ENCODE results near the gene DIDO1.

GRCh38 chr20:62860924-62861691 lies 65.2 kb downstream of the DIDO1 start:
- TF ChIP-seq CTCF (IDR thresholded peaks at IDR 0.05), result no peak
- TF ChIP-seq POLR2A (IDR thresholded peaks at IDR 0.05), result no peak

All from lower leg skin (tissue), 3 donors.